Fibroblast of lung (primary cell): ENCODE results near the gene SLC25A28.

ENCODE experiments used
- CTCF ChIP-seq, 2 donors: IDR thresholded peaks in 1 of 2; conservative IDR thresholded peaks in 1 of 2; 1 replicate in 1 of 2; 2 replicates in 1 of 2; pipeline ENCODE4 v1.5.1; 2011 to 2012; ENCODE audit warnings: low read length in 2 of 2, control low read depth in 1 of 2, inconsistent platforms in 1 of 2, low read depth in 1 of 2, mild to moderate bottlenecking in 1 of 2
- EZH2 ChIP-seq: IDR thresholded peaks from 2 replicates; pipeline ENCODE4 v1.5.1; 2012; ENCODE audit warnings: low read length, control low read depth, mild to moderate bottlenecking; ENCODE audit errors: missing control alignments

DNA sequence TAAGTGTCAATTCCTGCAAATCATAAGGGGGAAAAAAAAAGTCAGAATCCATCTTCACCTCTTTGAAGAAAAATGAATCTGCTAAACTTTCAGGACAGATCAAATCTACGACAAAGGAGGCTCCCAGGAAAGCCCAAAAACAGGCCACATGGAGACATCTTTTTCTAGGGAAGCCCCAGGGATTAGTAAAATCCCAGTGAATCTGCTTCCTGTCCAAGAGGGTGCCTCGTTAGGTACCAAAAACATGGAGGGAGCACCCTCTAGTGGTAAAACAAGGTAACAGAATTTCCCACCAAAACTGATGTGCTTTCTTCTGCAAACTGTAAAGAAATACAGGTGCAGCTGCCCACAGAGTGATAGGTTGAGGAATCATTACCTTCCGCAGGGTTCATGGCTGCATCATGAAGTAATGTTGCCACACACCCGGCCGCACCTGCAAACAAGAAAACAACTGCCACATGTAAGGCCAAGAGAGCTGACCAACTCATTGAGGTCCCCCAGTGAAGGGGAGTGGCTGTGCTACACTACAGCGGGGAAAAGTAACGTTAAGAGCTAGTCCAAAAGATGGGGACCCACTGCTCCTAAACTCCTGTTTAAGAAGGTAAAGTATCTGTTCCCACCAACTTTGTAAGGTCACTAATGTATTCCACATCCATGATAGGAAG is 7.9 kb downstream of the SLC25A28 start:
- TF ChIP-seq CTCF (conservative IDR thresholded peaks at IDR 0.05 in 1 of 2, IDR thresholded peaks at IDR 0.05 in 1 of 2; ENCODE audit: low read depth in 1 of 2, low read length in 2 of 2) (peak; percentile 69 to 78), EZH2 (no peak)
